GM18867 (cell line): Measurements from ENCODE around the gene NEURL1B.
"Not testable (repeated sequence)": the region's sequence is repeated elsewhere in the genome, so short reads cannot be mapped to it uniquely, and the experiment has no call there.

Experiments used
- ATAC-seq: cut with Tn5 transposase; IDR thresholded peaks from one replicate; pipeline ENCODE4 v1.9.1; 2021; ENCODE audit warnings: mild to moderate bottlenecking, moderate library complexity; ENCODE audit not compliant: unreplicated experiment

Gene NEURL1B

GRCh38 chr5:172648013-172648381 is 6.9 kb downstream of the NEURL1B start:
- no peak for ATAC-seq

- ATAC-seq: no peak
These were observed 7.7 kb downstream of the NEURL1B start for GRCh38 chr5:172648755-172649154.

- not testable (repeated sequence) for ATAC-seq
These were observed 15.4 kb downstream of the NEURL1B start for GRCh38 chr5:172656496-172656895.

DNA sequence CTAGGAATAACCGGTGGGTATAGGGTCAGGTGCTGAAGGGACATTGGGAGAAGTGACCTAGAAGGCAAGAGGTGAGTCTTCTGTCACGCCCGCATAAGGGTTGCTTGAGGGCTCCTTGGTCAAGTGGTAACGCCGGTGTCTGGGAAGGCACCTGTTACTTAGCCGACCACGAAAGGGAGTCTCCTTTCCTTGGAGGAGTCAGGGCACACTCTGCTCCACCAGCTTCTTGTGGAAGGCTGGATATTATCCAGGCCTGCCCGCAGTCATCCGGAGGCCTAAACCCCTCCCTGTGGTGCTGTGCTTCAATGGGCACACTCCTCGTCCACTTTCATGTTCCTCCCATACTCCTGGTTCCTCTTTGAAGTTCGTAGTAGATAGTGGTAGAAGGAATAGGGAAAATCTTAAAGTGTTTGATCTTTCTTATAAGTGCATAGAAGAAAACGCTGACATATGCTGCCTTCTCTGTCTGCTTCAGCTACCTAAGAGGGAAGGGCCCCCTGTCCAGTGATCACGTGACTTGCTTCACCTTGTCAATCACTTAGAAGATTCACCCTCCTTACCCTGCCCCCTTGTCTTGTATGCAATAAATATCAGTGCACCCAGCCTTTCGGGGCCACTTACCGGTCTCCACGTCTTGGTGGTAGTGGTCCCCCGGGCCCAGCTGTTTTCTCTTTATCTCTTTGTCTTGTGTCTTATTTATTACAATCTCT is 16.6 kb downstream of the NEURL1B start:
- not testable (repeated sequence) for ATAC-seq

DNA sequence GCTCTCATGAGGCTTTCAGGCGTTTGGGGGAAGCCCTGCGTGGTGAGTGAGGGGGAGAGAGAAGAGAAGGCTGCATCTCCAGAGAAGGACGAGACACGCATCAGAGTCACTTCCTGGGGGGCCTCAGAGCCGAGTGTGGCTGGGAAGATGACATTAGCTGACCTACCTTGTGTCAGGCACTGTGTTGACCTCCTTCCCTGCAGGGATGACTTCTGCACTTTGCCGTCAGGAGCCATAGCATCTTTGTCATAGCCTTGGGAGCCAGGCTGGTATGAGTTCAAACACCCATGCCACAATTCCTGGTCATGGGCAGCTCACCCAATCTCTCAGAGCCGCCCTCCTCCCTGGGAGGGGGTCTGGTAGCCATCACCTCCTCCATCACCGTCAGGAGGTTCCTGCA is 17.3 kb downstream of the NEURL1B start:
- no peak for ATAC-seq

- no peak for ATAC-seq
These were observed 18.0 kb downstream of the NEURL1B start for GRCh38 chr5:172658961-172659501.

- no peak for ATAC-seq
These were observed 18.5 kb downstream of the NEURL1B start for GRCh38 chr5:172659570-172659908.

DNA sequence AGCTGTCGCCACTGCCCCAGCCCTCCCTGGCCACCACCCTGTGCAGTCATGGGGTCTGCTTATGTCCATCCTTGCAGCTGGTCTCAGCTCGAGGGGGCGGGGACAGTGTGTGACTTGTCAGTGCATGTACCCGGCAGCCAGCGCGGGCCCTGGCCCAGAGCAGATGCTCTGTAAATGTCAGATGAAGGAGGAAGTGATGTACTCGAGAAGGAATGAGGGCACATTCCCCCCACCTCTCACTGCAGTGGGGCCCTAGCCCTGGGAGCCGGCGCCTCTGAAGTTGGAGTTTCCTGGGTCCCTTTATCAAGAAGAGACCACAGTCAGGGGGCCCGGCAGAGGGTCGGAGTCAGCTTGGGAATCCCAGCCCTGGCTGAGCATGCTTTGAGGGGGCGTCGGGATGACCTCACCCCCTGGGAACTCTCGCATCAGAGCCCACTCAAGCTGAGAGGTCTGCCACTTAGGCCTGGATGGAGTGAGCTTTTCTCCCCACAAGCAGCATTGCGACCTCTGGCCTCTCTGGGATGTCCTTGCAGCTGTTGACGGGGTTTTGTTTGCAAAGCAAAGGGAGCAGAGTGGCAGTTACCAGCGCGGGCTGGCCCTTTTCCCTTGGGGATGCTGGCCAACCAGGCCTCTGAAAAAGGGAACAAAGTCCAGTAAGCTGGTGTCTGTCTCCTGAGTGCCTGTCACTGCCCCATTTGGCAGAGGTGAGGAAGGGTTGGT is 19.0 kb downstream of the NEURL1B start:
- no peak for ATAC-seq

DNA sequence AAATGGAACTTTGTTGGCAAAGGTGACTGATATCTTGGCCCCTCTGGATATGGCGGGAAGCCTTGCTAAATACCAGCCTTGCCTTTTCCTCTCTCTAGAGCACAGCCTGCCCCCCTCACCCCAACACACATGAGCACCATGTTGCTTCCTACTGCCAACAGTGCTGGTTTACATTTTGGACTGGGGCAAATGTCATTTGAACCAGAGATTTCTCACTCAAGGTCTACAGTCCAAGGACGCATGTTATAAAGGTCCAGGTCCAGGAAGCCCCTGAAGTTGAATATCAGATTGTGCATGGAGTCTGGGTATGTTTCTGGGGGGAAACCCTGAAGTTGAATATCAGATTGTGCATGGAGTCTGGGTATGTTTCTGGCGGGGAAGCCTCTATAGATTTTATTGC is 19.9 kb downstream of the NEURL1B start:
- ATAC-seq: no peak

- ATAC-seq: no peak
These were observed 20.5 kb downstream of the NEURL1B start for GRCh38 chr5:172661526-172661925.

DNA sequence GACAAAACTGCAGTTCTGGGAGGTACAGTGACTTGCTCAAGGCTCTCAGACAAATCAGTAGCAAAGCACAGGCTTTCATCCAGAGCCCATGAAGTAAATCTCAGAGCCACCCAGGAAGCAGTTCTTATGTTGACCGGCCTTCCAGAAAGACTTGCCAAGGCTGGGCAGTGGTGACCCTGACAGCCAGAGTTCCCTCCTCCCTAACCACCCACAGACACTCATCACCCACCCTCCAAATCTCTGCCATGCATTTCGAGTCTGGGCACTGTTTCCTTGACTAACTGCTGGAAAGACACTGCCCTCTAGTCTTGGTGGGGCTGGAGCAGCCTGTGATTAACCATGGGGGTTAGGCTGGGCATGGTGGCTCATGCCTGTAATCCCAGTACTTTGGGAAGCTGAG is 21.5 kb downstream of the NEURL1B start:
- no peak for ATAC-seq

DNA sequence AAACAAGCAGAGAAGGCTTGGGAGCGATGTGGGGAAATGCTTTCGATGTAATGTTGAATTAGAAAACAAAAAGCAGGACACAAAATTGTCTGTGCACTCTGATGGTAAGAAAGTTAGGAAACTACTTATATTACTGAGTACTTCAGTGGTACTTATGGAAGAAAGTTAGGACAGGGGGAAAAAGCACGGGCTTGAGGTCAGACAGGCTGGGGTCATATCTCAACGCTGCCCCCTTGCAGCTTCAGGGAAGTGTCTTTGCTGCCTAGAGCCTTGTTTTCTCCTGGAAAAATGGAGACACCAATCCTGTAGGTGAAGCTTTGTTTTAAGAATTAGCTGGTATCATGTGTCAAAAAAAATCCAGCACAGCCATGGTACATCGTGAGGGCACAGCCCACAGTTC is 23.0 kb downstream of the NEURL1B start:
- no peak for ATAC-seq

GRCh38 chr5:172664681-172665541 is 23.8 kb downstream of the NEURL1B start:
- ATAC-seq: no peak

DNA sequence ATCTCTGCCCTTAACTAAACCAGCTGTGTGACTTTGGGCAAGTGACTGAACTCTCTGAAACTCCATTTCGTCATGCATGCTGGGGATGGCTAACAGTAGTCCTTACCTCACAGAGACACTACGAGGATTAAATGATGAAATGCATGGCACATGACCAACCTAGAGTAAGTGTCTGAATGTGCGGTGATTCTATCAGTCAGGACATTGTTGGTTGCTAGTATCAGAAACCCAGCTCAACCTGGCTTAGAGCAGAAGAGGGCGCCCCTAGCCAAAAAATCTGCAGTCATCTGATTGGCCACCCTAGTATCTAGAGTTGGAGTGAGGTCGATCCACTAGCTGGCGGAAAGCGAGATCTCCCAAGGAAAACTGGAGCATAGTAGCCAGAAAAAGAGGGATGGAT is 25.2 kb downstream of the NEURL1B start:
- no peak for ATAC-seq

DNA sequence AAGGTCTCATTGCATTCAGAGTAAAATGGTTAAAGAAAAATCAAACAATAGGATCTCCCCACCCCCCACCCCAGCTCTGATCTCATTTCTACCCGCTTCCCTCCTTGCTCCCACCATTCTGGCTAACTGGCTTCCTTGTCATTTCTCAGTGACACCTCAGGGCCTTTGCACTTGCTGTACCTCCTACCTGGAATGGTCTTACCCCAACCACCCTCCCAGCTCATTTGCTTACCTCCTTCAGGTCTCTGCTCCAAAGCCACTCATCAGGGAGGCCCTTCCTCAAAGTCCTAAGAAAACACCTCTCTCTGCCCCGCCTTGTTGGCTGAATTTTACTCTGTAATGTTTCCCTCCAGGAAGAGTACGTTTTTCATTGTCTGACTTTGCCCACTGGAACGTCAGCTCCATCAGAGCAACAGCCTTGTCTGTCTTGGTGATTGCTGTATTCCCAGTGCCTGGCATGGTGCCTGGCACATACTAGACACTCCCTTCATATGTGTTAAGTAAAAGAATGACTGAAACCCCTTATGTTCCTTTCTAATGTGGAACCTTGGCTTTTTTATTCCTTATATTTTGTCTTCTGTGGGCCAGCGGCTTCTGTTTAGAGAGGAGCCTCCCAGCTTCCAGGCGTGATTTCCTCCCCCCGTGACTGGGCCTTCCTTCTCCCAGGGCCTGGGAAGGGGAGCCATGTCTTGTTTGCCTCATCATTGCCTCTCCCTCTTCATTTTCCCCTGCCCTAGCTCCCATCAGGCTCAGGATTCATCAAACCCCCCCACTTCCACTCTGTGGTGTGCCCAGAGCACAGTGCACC is 26.9 kb downstream of the NEURL1B start:
- ATAC-seq: no peak

DNA sequence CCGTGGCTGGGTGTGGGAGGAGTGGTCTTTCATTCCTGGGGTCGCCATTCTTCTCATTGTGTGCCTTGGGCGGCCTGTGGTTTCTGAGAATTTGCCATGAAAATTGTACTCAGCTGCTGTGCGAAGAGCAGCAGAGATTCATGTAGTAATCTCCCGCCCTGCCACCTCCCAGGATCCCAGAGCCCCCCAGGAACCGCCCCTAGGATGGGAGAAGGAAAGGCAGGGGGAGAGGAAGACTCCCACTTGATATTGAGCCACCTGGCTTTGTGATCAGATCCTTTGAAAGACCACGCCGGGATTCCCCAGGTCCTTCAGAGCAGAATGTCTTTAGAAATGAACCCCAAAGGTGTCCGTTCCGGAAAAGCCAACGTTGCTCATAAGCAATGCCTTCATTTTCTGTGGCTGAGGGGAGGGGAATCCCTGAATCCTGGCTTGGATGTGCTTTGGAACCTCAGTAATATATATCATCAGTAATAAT is 27.6 kb downstream of the NEURL1B start:
- ATAC-seq: no peak

GRCh38 chr5:172669386-172670004 is 28.4 kb downstream of the NEURL1B start:
- no peak for ATAC-seq

- ATAC-seq: no peak
These were observed 28.9 kb downstream of the NEURL1B start for GRCh38 chr5:172670005-172670402.

GRCh38 chr5:172670444-172670843 is 29.4 kb downstream of the NEURL1B start:
- no peak for ATAC-seq

GRCh38 chr5:172671091-172671490 is 30.0 kb downstream of the NEURL1B start:
- no peak for ATAC-seq
